ENCODE results near the gene NEK10. TPM values are rescaled to one million over a fixed set of nuclear protein-coding genes. Genes with fewer than 3 reads are reported as not detected.

The NEK10 gene
- total and polyA plus RNA-seq, 5 donors = 3.1 to 16.9 (median 9.5) TPM

GRCh38 chr3:27326629-27327545, 42.3 kb downstream of the NEK10 start:
- no peak overlapping the region for H3K4me3 ChIP-seq (ENCODE audit: low read length)
- WGBS = 56% methylated on average over 8 of the region's 8 CpGs
- no peaks in the 10 kb centered on the region for H3K27me3 ChIP-seq (ENCODE audit: control insufficient read depth, insufficient read depth)
- H3K4me1 ChIP-seq (ENCODE audit: control insufficient read depth, insufficient read depth, low read length) = no peaks in the 10 kb centered on the region
- H3K27ac ChIP-seq (ENCODE audit: low read length) = peak overlapping the region; percentile 79
- no peaks in the 10 kb centered on the region for H3K9me3 ChIP-seq (ENCODE audit: control insufficient read depth, low read length)
- peak in 2 of 3 donors; percentile 14 to 56 for DNase-seq
- peak; percentile 81 to 85 for ATAC-seq
- intact Hi-C loops (cut with DNase I) = no loop called here

GRCh38 chr3:27326202-27326601, 43.0 kb downstream of the NEK10 start:
- no peak for ATAC-seq
- WGBS = 85% methylated on average over 1 of the region's 1 CpG
- DNase-seq = no peak
- Histone ChIP-seq H3K9me3 (ENCODE audit: control insufficient read depth, low read length) (no peaks in the 10 kb centered on the region), H3K4me3 (ENCODE audit: low read length) (no peak overlapping the region), H3K27me3 (ENCODE audit: control insufficient read depth, insufficient read depth) (no peaks in the 10 kb centered on the region), H3K27ac (ENCODE audit: low read length) (no peak overlapping the region), H3K4me1 (ENCODE audit: control insufficient read depth, insufficient read depth, low read length) (no peaks in the 10 kb centered on the region)
- intact Hi-C loops (cut with DNase I) = no loop called here

- no peak for ATAC-seq
- H3K27ac ChIP-seq (ENCODE audit: low read length) = no peak overlapping the region
- H3K4me3 ChIP-seq (ENCODE audit: low read length) = no peak overlapping the region
- no peaks in the 10 kb centered on the region for H3K9me3 ChIP-seq (ENCODE audit: control insufficient read depth, low read length)
- no peak for DNase-seq
- intact Hi-C loops (cut with DNase I) = no loop called here
- no peaks in the 10 kb centered on the region for H3K27me3 ChIP-seq (ENCODE audit: control insufficient read depth, insufficient read depth)
- H3K4me1 ChIP-seq (ENCODE audit: control insufficient read depth, insufficient read depth, low read length) = no peaks in the 10 kb centered on the region
- WGBS = 83% methylated on average over 1 of the region's 1 CpG
These were observed 43.8 kb downstream of the NEK10 start for GRCh38 chr3:27325419-27325818.

- DNase-seq (no peak), ATAC-seq (no peak)
- 82% methylated on average over 2 of the region's 2 CpGs for WGBS
- Histone ChIP-seq H3K27me3 (ENCODE audit: control insufficient read depth, insufficient read depth) (no peaks in the 10 kb centered on the region), H3K27ac (ENCODE audit: low read length) (no peak overlapping the region), H3K4me3 (ENCODE audit: low read length) (no peak overlapping the region), H3K9me3 (ENCODE audit: control insufficient read depth, low read length) (no peaks in the 10 kb centered on the region), H3K4me1 (ENCODE audit: control insufficient read depth, insufficient read depth, low read length) (peaks cover 2% of the 10 kb centered on the region)
- intact Hi-C loops (cut with DNase I) = no loop called here
These were observed 44.5 kb downstream of the NEK10 start for GRCh38 chr3:27324686-27325085.

- peaks cover 3% of the 10 kb centered on the region for H3K4me1 ChIP-seq (ENCODE audit: control insufficient read depth, insufficient read depth, low read length)
- H3K4me3 ChIP-seq (ENCODE audit: low read length) = no peak overlapping the region
- H3K27ac ChIP-seq (ENCODE audit: low read length) = no peak overlapping the region
- no peaks in the 10 kb centered on the region for H3K9me3 ChIP-seq (ENCODE audit: control insufficient read depth, low read length)
- intact Hi-C loops (cut with DNase I) = no loop called here
- WGBS = 65% methylated on average over 3 of the region's 3 CpGs
- no peaks in the 10 kb centered on the region for H3K27me3 ChIP-seq (ENCODE audit: control insufficient read depth, insufficient read depth)
- ATAC-seq (no peak), DNase-seq (no peak)
These were observed 46.1 kb downstream of the NEK10 start for GRCh38 chr3:27323087-27323570.

- intact Hi-C loops (cut with DNase I) = no loop called here
- Histone ChIP-seq H3K9me3 (ENCODE audit: control insufficient read depth, low read length) (no peaks in the 10 kb centered on the region), H3K27me3 (ENCODE audit: control insufficient read depth, insufficient read depth) (no peaks in the 10 kb centered on the region), H3K4me3 (ENCODE audit: low read length) (no peak overlapping the region), H3K27ac (ENCODE audit: low read length) (no peak overlapping the region), H3K4me1 (ENCODE audit: control insufficient read depth, insufficient read depth, low read length) (peaks cover 3% of the 10 kb centered on the region)
- ATAC-seq (no peak), DNase-seq (no peak)
These were observed 46.5 kb downstream of the NEK10 start for GRCh38 chr3:27322634-27323033.

- 38% methylated on average over 9 of the region's 9 CpGs for WGBS
- DNase-seq = peak in 2 of 3 donors; percentile 25 to 58
- peaks cover 3% of the 10 kb centered on the region for H3K4me1 ChIP-seq (ENCODE audit: control insufficient read depth, insufficient read depth, low read length)
- ATAC-seq = peak; percentile 75 to 81
- H3K9me3 ChIP-seq (ENCODE audit: control insufficient read depth, low read length) = no peaks in the 10 kb centered on the region
- H3K27ac ChIP-seq (ENCODE audit: low read length) = peak overlapping the region; percentile 51
- peak overlapping the region; percentile 9 for H3K4me3 ChIP-seq (ENCODE audit: low read length)
- intact Hi-C loops (cut with DNase I) = loop anchor here in 3 of 4 donors (10.0 kb wide), 3 partner anchors 145 to 365 kb away; no protein-coding TSS in a partner anchor
- no peaks in the 10 kb centered on the region for H3K27me3 ChIP-seq (ENCODE audit: control insufficient read depth, insufficient read depth)
These were observed 49.2 kb downstream of the NEK10 start for GRCh38 chr3:27319847-27320526.

- no peaks in the 10 kb centered on the region for H3K9me3 ChIP-seq (ENCODE audit: control insufficient read depth, low read length)
- H3K4me3 ChIP-seq (ENCODE audit: low read length) = no peak overlapping the region
- H3K27ac ChIP-seq (ENCODE audit: low read length) = no peak overlapping the region
- no peak for ATAC-seq
- H3K4me1 ChIP-seq (ENCODE audit: control insufficient read depth, insufficient read depth, low read length) = peaks cover 3% of the 10 kb centered on the region
- 84% methylated on average over 2 of the region's 2 CpGs for WGBS
- H3K27me3 ChIP-seq (ENCODE audit: control insufficient read depth, insufficient read depth) = no peaks in the 10 kb centered on the region
- DNase-seq = no peak
- intact Hi-C loops (cut with DNase I) = loop anchor here in 3 of 4 donors (10.0 kb wide), 3 partner anchors 145 to 365 kb away; no protein-coding TSS in a partner anchor
These were observed 49.9 kb downstream of the NEK10 start for GRCh38 chr3:27319304-27319703.

GRCh38 chr3:27317096-27317495, 52.1 kb downstream of the NEK10 start:
- WGBS = 91% methylated on average over 1 of the region's 1 CpG
- ATAC-seq (no peak), DNase-seq (no peak)
- Histone ChIP-seq H3K27ac (ENCODE audit: low read length) (no peak overlapping the region), H3K4me1 (ENCODE audit: control insufficient read depth, insufficient read depth, low read length) (peaks cover 3% of the 10 kb centered on the region), H3K27me3 (ENCODE audit: control insufficient read depth, insufficient read depth) (no peaks in the 10 kb centered on the region), H3K9me3 (ENCODE audit: control insufficient read depth, low read length) (no peaks in the 10 kb centered on the region), H3K4me3 (ENCODE audit: low read length) (no peak overlapping the region)
- intact Hi-C loops (cut with DNase I) = loop anchor here in 3 of 4 donors (10.0 kb wide), 3 partner anchors 148 to 368 kb away; no protein-coding TSS in a partner anchor

GRCh38 chr3:27315003-27315402, 54.2 kb downstream of the NEK10 start:
- no peak overlapping the region for H3K4me3 ChIP-seq (ENCODE audit: low read length)
- WGBS = 58% methylated on average over 2 of the region's 2 CpGs
- ATAC-seq = no peak
- no peaks in the 10 kb centered on the region for H3K27me3 ChIP-seq (ENCODE audit: control insufficient read depth, insufficient read depth)
- no peak overlapping the region for H3K27ac ChIP-seq (ENCODE audit: low read length)
- peaks cover 3% of the 10 kb centered on the region for H3K4me1 ChIP-seq (ENCODE audit: control insufficient read depth, insufficient read depth, low read length)
- intact Hi-C loops (cut with DNase I) = loop anchor here in 3 of 4 donors (10.0 kb wide), 3 partner anchors 150 to 370 kb away; no protein-coding TSS in a partner anchor
- DNase-seq = no peak
- H3K9me3 ChIP-seq (ENCODE audit: control insufficient read depth, low read length) = no peaks in the 10 kb centered on the region

All from right cardiac atrium (tissue), 5 donors.